Occipital lobe (tissue), 2 donors: ENCODE results near the gene RAB34. TPM values are rescaled to one million over a fixed set of nuclear protein-coding genes. Genes with fewer than 3 reads are reported as not detected.
"Not testable (repeated sequence)": the region's sequence is repeated elsewhere in the genome, so short reads cannot be mapped to it uniquely, and the experiment has no call there.

Experiments
- DNase-seq: peaks from one replicate; lab custom pipeline; 2025; lab: John Stamatoyannopoulos, UW
- total RNA-seq: library from RNA; depleted of rRNA; stranded (reverse); fragments of >200 nt; gene quantifications from one replicate; pipeline ENCODE4 v1.2.3, GENCODE V29; 2014

The RAB34 gene
- total RNA-seq, 1 donor from 2014 or later = 10.6 TPM

DNA sequence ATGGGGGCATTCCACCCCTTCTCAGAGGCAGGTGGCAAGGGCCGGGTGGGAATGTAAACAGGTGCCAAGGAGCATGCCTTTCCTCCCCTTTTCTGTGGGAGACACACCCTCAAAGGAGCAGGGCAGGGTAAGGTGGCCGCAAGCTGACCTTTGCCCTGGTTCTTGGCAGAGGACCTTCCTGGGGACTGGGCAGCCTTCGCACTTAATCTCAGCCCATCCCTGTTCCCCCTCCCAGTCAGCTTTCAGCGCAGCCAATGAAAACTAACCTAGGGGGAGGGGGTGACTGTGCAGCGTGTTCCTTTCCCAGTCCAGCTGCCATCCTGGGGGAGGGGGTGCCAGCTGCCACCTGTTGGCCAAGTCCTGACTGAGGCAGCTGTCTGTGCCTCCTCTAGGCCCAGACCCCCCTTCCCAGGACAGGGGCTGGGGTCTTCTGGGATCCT, 29.0 kb upstream of the RAB34 start:
- peak; percentile 50 for DNase-seq

GRCh38 chr17:28745786-28746411, 28.2 kb upstream of the RAB34 start:
- no peak for DNase-seq

- DNase-seq = peak; percentile 83
These were observed 27.5 kb upstream of the RAB34 start for GRCh38 chr17:28744972-28745785.

DNA sequence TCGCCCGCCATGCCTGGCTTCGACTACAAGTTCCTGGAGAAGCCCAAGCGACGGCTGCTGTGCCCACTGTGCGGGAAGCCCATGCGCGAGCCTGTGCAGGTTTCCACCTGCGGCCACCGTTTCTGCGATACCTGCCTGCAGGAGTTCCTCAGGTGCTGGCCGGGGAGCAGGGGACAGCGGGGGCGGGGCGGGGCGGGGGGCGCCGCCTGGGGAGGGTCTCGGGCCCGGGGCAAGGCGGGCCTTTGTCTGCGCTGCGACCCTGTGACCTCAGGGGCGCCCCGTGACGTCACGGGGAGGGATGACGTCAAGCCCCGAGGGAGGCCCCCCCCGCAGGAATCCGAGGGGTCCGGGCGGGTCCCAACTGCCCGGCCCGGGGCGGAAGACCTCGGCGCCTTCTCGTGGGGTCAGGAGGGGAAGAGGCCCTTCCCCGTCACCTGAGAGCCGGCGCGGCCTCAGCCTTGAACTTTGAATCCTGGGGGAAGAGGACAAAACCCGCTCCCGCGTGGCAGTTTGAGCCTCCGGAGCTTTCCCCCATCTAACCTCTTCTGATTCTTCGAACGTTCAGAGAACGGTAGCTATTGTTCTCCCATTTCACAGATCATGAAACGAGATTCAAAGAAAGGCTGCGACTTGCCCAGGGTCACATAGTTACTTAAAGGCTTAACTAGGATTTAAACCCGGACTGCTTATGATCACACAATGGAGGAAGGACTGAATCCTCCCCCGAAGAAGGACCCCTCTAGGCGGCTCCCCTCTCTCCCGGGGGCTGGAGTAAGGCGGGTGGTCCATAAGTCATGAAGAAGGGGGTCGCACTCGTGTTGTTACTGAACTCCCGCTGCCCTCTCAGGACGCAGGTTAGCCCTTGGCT, 26.7 kb upstream of the RAB34 start:
- no peak for DNase-seq

GRCh38 chr17:28743243-28744103, 25.8 kb upstream of the RAB34 start, which contains the start of gene TRAF4:
TRAF4 (plus strand) TSS chr17:28744011; CDS start chr17:28744113, 102 bp downstream.
- DNase-seq = peak; percentile 53

- DNase-seq = no peak
These were observed 24.0 kb upstream of the RAB34 start for GRCh38 chr17:28741358-28742349.

GRCh38 chr17:28740406-28741357, 23.0 kb upstream of the RAB34 start:
- no peak for DNase-seq

DNA sequence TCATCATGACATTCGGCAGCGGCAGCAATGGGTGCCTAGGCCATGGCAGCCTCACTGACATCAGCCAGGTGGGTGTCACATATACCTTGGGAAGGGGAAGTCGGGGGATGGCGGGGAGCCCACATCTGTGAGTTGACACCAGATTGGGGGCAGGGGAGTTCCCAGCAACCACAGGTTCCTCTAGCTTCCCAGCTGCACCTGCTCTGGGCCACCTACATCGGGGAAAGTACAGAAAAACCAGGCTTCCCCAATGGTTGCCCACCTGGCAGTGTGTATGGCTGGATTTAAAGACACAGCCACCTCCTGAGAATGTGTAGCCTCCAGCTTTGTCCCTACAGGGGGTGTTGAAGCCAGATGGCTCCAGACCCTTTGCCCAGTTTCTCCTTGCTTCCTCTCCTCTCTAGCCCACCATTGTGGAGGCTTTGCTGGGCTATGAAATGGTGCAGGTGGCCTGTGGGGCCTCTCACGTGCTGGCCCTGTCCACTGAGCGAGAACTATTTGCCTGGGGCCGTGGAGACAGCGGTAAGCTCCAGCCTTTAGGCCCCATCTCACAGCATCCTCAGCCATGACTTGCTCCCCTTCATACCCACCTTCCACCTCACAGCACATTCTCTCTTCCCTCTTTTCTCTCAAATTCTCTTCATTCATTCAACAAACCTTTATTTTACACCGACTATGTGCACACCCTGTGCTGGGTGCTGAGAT, 21.2 kb upstream of the RAB34 start:
- DNase-seq = no peak

GRCh38 chr17:28737770-28738679, 20.4 kb upstream of the RAB34 start:
- DNase-seq = no peak

DNA sequence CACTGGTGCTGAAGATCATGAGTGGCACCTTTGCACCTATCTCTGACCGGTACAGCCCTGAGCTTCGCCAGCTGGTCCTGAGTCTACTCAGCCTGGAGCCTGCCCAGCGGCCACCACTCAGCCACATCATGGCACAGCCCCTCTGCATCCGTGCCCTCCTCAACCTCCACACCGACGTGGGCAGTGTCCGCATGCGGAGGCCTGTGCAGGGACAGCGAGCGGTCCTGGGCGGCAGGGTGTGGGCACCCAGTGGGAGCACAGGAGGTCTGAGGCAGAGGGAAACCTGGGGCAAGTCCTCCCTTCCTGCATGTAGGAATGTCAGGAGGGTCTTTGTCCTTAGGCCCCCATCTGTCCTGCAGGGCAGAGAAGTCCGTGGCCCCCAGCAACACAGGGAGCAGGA, 19.6 kb upstream of the RAB34 start:
- no peak for DNase-seq

DNA sequence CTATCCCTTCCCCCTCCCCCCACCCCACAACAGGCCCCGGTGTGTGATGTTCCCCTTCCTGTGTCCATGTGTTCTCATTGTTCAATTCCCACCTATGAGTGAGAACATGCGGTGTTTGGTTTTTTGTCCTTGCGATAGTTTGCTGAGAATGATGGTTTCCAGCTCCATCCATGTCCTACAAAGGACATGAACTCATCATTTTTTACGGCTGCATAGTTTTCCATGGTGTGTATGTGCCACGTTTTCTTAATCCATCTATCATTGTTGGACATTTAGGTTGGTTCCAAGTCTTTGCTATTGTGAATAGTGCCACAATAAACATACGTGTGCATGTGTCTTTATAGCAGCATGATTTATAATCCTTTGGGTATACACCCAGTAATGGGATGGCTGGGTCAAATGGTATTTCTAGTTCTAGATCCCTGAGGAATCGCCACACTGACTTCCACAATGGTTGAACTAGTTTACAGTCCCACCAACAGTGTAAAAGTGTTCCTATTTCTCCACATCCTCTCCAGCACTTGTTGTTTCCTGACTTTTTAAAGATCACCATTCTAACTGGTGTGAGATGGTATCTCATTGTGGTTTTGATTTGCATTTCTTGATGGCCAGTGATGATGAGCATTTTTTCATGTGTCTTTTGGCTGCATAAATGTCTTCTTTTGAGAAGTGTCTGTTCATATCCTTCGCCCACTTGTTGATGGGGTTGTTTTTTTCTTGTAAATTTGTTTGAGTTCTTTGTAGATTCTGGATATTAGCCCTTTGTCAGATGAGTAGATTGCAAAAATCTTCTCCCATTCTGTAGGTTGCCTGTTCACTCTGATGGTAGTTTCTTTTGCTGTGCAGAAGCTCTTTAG, 18.5 kb upstream of the RAB34 start:
- DNase-seq = not testable (repeated sequence)

GRCh38 chr17:28735242-28735722, 17.6 kb upstream of the RAB34 start:
- no peak for DNase-seq

DNA sequence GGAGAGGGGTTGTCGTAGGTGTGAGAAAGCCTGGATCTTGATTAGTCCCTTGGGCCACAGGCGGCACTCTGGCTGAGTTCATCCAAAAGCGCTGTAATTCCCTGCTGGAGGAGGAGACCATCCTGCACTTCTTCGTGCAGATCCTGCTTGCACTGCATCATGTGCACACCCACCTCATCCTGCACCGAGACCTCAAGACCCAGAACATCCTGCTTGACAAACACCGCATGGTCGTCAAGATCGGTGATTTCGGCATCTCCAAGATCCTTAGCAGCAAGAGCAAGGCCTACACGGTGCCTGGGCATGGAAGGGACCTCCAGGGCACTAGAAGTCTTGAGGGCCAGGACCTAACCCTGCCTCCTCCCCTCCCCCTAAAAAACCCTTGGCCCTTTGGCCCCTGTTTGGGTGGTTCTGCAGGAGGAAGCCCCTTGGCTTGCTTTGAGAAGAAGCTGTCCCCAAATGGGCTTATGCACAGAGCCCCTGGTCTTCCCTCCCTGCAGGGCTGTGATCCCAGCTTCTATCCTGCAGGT, 17.1 kb upstream of the RAB34 start:
- DNase-seq = no peak

DNA sequence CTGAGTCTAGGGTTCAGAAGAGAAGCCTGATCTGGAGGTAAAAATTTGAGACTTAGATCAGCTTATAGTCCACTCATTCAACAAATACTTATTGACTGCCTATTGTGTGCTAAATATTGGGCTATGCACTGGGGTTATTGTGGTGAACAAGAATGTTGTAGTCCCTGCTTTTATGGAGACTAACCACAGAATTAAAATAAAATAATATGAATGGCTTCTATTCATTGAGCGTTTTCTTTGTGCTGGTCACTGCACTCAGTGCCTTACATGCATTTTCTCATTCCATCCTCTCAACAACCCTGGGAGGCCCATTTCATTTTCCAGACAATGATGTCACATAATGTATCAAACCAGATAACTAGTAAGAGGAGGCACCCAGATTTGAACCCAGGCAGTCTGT, 15.7 kb upstream of the RAB34 start:
- DNase-seq = no peak

DNA sequence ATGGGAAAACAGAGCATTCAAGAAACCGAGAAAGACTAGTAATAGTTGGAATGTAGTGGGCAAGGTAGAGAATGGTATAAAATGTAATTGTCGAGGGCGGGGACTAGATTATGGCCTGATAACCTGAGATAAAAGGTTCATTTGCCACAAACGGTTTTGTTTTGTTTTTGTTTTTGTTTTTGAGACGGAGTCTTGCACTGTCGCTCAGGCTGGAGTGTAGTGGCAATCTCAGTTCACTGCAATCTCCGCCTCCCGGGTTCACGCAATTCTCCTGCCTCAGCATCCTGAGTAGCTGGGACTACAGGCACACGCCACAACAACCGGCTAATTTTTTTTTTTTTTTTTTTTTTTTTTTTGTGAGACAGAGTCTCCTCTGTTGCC, 12.3 kb upstream of the RAB34 start:
- DNase-seq = no peak
